GM18858 (cell line): ENCODE measurements around the gene CTRB2.
"Not testable (repeated sequence)": the region's sequence is repeated elsewhere in the genome, so short reads cannot be mapped to it uniquely, and the experiment has no call there.

Experiments used
- ATAC-seq: cut with Tn5 transposase; IDR thresholded peaks from one replicate; pipeline ENCODE4 v1.9.1; 2021; ENCODE audit not compliant: unreplicated experiment

Gene CTRB2

GRCh38 chr16:75227361-75228142, 20.6 kb upstream of the CTRB2 start:
- ATAC-seq, result no peak

- ATAC-seq, result no peak
Measured at GRCh38 chr16:75226550-75227360, 19.8 kb upstream of the CTRB2 start.

- no peak for ATAC-seq
Measured at GRCh38 chr16:75225678-75226515, 18.9 kb upstream of the CTRB2 start.

GRCh38 chr16:75225092-75225491, 18.1 kb upstream of the CTRB2 start:
- ATAC-seq, result no peak

- ATAC-seq, result no peak
Measured at GRCh38 chr16:75224306-75225082, 17.5 kb upstream of the CTRB2 start.

GRCh38 chr16:75223129-75223528, 16.2 kb upstream of the CTRB2 start:
- not testable (repeated sequence) for ATAC-seq

GRCh38 chr16:75222271-75222783, 15.4 kb upstream of the CTRB2 start:
- no peak for ATAC-seq

GRCh38 chr16:75219838-75220237, 12.9 kb upstream of the CTRB2 start:
- ATAC-seq, result no peak

- no peak for ATAC-seq
Measured at GRCh38 chr16:75219088-75219487, 12.1 kb upstream of the CTRB2 start.

- peak; percentile 60 for ATAC-seq
Measured at GRCh38 chr16:75218256-75219076, 11.5 kb upstream of the CTRB2 start, which contains the start of gene CTRB1. TSS of gene CTRB1 (plus strand) at chr16:75218988. CDS start at chr16:75219008, 20 bp downstream.

- no peak for ATAC-seq
Measured at GRCh38 chr16:75217389-75217851, 10.5 kb upstream of the CTRB2 start.

GRCh38 chr16:75216576-75216975, 9.6 kb upstream of the CTRB2 start:
- ATAC-seq, result no peak

- no peak for ATAC-seq
Measured at GRCh38 chr16:75216127-75216526, 9.2 kb upstream of the CTRB2 start.

GRCh38 chr16:75211286-75211685, 4.3 kb upstream of the CTRB2 start:
- ATAC-seq, result not testable (repeated sequence)

GRCh38 chr16:75209944-75210343, 3.0 kb upstream of the CTRB2 start:
- no peak for ATAC-seq

GRCh38 chr16:75209514-75209913, 2.6 kb upstream of the CTRB2 start:
- not testable (repeated sequence) for ATAC-seq

- no peak for ATAC-seq
Measured at GRCh38 chr16:75208861-75209505, 2.0 kb upstream of the CTRB2 start.

GRCh38 chr16:75208242-75208825, 1.4 kb upstream of the CTRB2 start:
- no peak for ATAC-seq
